Muscle of leg (tissue), 11 donors: Measurements from ENCODE around the gene CHRNA9. TPM values are rescaled to one million over a fixed set of nuclear protein-coding genes. Genes with fewer than 3 reads are reported as not detected.

Source experiments
- DNase-seq: peaks from one replicate; pipeline ENCODE4 v3.0.0; 2013
- H3K27ac ChIP-seq: one replicate; pipeline ENCODE4 v1.5.1; 2013; ENCODE audit warnings: mild to moderate bottlenecking, low read length, control low read depth
- H3K27me3 ChIP-seq: one replicate; pipeline ENCODE4 v1.6.1; 2013; ENCODE audit warnings: low read length; ENCODE audit not compliant: control insufficient read depth, insufficient read depth
- H3K36me3 ChIP-seq: one replicate; pipeline ENCODE4 v1.6.1; 2013; ENCODE audit warnings: low read length; ENCODE audit not compliant: control insufficient read depth, insufficient read depth
- H3K4me1 ChIP-seq: one replicate; pipeline ENCODE4 v1.6.1; 2013; ENCODE audit warnings: low read length; ENCODE audit not compliant: control insufficient read depth, insufficient read depth
- H3K4me3 ChIP-seq: one replicate; pipeline ENCODE4 v1.5.1; 2013; ENCODE audit warnings: low read length, control low read depth
- H3K9me3 ChIP-seq: replicated peaks from 2 replicates; pipeline ENCODE4 v1.6.1; 2013; ENCODE audit warnings: low read depth, low read length; ENCODE audit not compliant: control insufficient read depth
- WGBS: methylation state at CpG from one replicate; pipeline ENCODE4 v1.1.5; 2013; ENCODE audit warnings: missing lambda C conversion rate; ENCODE audit not compliant: insufficient coverage; 5-methylcytosine and 5-hydroxymethylcytosine counted together
- polyA plus RNA-seq, 8 donors: library from polyadenylated mRNA; unstranded; fragments of 120-200 nt; gene quantifications; one replicate each; pipeline versions ENCODE4 v1.2.1 to v1.2.3, GENCODE V29; 2013; ENCODE audit warnings: inconsistent platforms in 1 of 8, low replicate concordance in 1 of 8; ENCODE audit not compliant: insufficient read length in 8 of 8, insufficient read depth in 1 of 8
- total RNA-seq: library from RNA; stranded (reverse); fragments of 120-200 nt; gene quantifications from one replicate; pipeline ENCODE4 v1.2.4, GENCODE V29; 2013

Gene CHRNA9
- total and polyA plus RNA-seq, 9 donors, result 0.04 to 0.20 (median 0.09) TPM; not detected in 4

DNA sequence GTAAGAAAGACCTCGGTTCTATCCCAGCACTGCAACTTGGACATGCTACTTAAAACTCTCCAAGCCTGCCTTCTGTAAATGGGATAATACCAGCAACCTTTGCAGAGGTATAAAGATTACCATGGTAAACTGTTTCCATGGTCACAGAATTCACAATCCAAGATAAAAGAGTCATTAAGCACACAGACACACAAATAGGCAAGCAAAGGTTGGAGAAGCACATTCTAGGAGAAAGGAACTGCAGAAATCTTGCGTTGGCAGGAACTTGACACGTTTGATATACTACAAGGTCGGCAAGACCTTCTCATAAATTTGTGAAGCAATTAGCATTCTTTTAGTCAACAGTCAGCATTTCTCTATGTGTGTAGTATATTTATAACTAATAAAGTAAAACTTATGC is 12.3 kb upstream of the CHRNA9 start:
- no peaks in the 10 kb centered on the region for H3K36me3 ChIP-seq
- H3K27ac ChIP-seq, result no peak overlapping the region
- peaks cover 3% of the 10 kb centered on the region for H3K4me1 ChIP-seq
- no peak for DNase-seq
- no peak overlapping the region for H3K4me3 ChIP-seq
- H3K27me3 ChIP-seq, result no peaks in the 10 kb centered on the region
- WGBS, result 50% methylated on average over 1 of the region's 4 CpGs
- H3K9me3 ChIP-seq, result no peaks in the 10 kb centered on the region

DNA sequence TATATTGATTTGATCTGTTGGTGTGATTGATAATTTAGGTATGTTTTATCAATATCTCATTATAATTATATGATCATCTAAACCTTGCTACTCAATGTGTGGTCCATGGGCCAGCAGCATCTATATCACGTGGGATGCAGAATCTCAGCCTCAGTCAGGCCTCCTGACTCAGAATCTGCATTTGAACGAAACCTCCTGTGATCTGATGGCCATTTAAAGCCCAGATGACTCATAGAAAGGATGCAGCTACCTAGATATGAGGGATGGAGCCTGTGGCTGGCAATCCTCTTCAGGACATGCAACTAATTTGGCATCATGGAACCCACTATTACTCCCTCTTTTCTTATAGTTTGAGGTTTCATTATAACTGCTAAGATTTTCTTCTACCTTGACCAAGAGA is 11.3 kb upstream of the CHRNA9 start:
- no peak for DNase-seq
- Histone ChIP-seq H3K27ac (no peak overlapping the region), H3K36me3 (no peaks in the 10 kb centered on the region), H3K4me3 (no peak overlapping the region), H3K27me3 (no peaks in the 10 kb centered on the region), H3K9me3 (no peaks in the 10 kb centered on the region), H3K4me1 (peaks cover 3% of the 10 kb centered on the region)
- 90% methylated on average over 2 of the region's 2 CpGs for WGBS

DNA sequence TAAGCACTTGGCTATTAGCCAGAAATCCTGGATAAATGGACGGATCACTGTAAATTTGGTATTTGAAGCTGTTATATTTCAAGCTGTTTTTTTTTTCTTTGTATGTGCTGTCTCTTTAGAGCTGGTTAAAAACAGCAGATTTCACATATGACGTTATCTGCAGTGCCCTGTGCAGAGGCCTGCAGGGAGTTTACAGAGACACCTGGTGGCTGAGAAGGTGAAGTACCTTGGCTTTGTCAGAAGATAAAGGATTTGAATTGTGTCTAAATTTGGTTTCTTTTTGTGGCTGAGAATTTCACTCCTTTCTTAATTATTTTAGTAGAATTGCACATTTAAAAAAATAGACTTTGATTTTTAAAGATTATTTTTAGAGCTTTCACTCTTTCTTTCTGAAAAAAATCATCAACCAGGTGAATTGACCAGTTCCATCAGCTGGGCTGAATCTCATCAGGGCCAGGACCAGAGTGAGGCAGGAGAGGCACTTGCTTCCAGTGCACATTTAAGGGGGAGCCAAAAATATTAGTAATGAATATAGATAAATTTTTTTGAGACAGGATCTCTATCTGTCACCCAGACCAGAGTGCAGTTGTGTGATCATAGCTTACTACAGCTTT is 9.6 kb upstream of the CHRNA9 start:
- H3K27ac ChIP-seq, result no peak overlapping the region
- peak; percentile 73 for DNase-seq
- no peaks in the 10 kb centered on the region for H3K36me3 ChIP-seq
- H3K9me3 ChIP-seq, result no peaks in the 10 kb centered on the region
- no peaks in the 10 kb centered on the region for H3K27me3 ChIP-seq
- 50% methylated on average over 1 of the region's 2 CpGs for WGBS
- no peak overlapping the region for H3K4me3 ChIP-seq
- peaks cover 3% of the 10 kb centered on the region for H3K4me1 ChIP-seq

DNA sequence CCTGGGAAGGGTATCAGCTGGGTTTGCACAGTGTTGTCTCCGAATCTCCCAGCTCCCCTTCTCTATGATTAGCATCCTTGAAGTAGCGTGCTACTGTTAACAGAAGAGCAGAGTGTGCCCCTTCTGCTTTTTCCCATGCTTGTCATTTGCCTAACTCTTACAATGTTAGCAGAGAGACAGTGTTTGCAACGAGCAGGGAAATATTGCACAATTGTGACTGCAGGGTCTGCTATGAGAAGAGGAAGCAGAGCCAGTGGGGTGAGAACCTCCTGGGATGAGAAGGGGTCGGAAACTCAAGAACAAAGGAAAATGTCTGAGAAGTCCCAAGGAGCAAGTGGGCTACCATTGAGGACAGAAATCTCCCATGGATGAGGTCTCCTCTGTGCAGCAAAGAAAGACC is 7.8 kb upstream of the CHRNA9 start:
- H3K9me3 ChIP-seq, result no peaks in the 10 kb centered on the region
- WGBS, result 40% methylated on average over 2 of the region's 4 CpGs
- no peak overlapping the region for H3K4me3 ChIP-seq

DNA sequence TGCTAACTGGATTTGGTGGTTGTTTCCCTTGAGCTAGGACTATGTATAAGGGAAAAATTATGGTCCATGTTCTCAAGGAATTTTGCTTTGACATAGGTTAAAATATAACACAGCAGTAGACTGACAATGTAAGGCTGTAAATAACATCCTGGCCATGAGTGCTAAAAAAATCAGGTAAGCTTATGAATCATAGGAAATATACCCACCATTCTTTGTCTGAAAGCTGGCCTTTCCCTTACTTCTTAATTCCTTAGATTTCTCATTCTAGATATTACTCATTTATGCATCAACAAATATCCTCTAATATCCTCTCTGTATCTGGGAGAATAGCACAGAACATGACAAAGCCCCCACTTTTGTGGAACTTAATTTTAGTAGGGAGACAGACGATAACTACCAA is 6.8 kb upstream of the CHRNA9 start:
- no peaks in the 10 kb centered on the region for H3K36me3 ChIP-seq
- peaks cover 1% of the 10 kb centered on the region for H3K27me3 ChIP-seq
- no peak overlapping the region for H3K27ac ChIP-seq
- no peaks in the 10 kb centered on the region for H3K4me1 ChIP-seq
- no peaks in the 10 kb centered on the region for H3K9me3 ChIP-seq
- H3K4me3 ChIP-seq, result no peak overlapping the region
- no CpG with 5 or more reads among the region's 1 CpG for WGBS
- no peak for DNase-seq

More for the DNA sequence above, 7.8 kb upstream of the CHRNA9 start:
- Histone ChIP-seq H3K27ac (no peak overlapping the region), H3K4me1 (no peaks in the 10 kb centered on the region), H3K36me3 (no peaks in the 10 kb centered on the region), H3K27me3 (no peaks in the 10 kb centered on the region)
- peak; percentile 62 for DNase-seq

DNA sequence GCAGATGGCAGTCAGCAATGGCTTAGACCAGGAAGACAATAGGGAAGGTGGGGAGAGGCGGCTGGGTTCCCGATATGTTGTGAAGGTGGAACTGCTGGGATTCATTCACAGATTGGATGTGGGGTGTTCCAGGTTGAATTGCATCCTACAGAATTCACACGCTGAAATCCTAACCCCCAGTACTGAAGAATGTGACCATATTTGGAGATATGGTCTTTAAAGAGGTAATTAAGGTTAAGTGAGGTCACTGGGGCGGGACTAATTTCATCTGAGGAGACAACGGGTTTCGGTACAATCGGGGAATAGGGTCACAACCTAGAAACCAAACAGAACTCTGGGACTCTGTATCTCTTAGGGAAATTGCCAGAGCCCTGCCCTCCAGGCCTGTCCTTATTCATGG is 5.3 kb upstream of the CHRNA9 start:
- WGBS, result 71% methylated on average over 5 of the region's 7 CpGs
- no peaks in the 10 kb centered on the region for H3K36me3 ChIP-seq
- no peak for DNase-seq
- H3K4me1 ChIP-seq, result peaks cover 3% of the 10 kb centered on the region
- H3K27me3 ChIP-seq, result peaks cover 2% of the 10 kb centered on the region
- no peaks in the 10 kb centered on the region for H3K9me3 ChIP-seq
- no peak overlapping the region for H3K4me3 ChIP-seq
- no peak overlapping the region for H3K27ac ChIP-seq

DNA sequence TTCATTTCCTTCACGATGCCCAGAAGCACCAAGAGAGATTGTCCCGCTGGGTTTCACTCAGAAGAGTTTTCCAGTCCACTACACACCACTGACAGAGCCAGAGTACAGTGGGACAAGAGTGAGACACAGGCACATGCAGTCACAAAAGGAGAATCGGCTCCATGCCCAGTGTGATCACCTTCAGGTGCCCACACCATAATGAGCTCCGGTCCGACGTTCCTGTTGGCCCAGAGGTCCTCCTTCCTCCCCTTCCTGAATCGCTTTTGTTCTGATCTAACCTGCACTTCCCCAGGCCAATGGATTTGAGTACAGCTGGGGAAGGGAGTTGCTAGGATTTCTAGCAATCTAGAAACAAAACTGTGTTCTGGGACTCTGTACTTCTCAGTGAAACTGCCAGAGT is 4.6 kb upstream of the CHRNA9 start:
- no peak for DNase-seq
- WGBS, result 90% methylated on average over 2 of the region's 7 CpGs
- Histone ChIP-seq H3K4me1 (peaks cover 6% of the 10 kb centered on the region), H3K4me3 (no peak overlapping the region), H3K27ac (no peak overlapping the region), H3K36me3 (no peaks in the 10 kb centered on the region), H3K27me3 (peaks cover 2% of the 10 kb centered on the region), H3K9me3 (no peaks in the 10 kb centered on the region)

DNA sequence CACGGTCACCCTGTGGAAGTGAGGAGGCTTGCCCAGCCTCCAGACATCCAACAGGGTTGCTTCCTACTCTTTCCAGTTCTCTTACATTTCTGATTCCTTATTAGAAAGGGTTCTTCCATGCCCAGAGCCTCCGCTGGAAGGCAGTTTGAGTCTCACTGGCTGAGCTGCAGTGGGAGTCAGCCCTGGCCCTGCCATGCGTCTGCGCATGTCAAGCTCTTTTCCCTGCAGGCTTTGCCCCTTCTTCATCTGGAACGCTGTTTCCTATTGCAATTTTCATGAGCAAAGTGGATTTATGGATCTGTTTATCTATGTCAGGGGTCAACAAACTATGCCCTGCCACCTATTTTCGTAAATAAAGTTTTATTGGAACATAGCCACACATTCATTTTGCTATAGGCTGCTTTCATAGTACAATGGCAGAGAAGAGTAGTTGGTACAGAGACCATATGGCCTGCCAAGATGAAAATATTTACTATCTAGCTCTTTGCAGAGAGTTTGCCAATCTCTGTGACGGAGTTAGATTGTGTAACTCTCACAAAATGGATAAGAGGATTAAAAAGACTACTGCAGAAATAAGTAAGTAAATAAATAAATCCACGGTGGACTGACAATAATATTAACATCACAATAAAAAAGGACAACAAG is 3.9 kb upstream of the CHRNA9 start:
- 93% methylated on average over 3 of the region's 8 CpGs for WGBS
- Histone ChIP-seq H3K27ac (no peak overlapping the region), H3K27me3 (peaks cover 2% of the 10 kb centered on the region), H3K36me3 (no peaks in the 10 kb centered on the region), H3K4me1 (peaks cover 6% of the 10 kb centered on the region), H3K4me3 (no peak overlapping the region), H3K9me3 (no peaks in the 10 kb centered on the region)
- no peak for DNase-seq

DNA sequence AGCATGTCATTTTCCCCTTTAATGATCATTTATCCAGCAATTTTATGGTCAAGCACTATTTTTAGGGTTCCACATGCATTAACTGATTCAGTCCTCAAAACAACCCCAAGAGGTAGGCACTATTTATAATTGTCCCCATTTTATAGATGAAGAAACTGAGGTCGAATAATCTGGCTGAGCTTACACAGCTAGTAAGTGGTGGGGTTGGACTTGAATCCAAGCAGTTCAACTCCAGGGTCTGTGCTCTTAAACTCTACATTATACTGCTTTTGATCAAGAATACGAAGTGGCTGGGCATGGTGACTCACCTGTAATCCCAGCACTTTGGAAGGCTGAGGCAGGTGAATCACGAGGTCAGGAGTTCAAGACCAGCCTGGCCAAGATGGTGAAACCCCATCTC is 3.2 kb upstream of the CHRNA9 start:
- no peak for DNase-seq
- no peak overlapping the region for H3K4me3 ChIP-seq
- H3K36me3 ChIP-seq, result no peaks in the 10 kb centered on the region
- H3K27ac ChIP-seq, result no peak overlapping the region
- no peaks in the 10 kb centered on the region for H3K9me3 ChIP-seq
- peaks cover 2% of the 10 kb centered on the region for H3K27me3 ChIP-seq
- no CpG with 5 or more reads among the region's 3 CpGs for WGBS
- peaks cover 6% of the 10 kb centered on the region for H3K4me1 ChIP-seq

DNA sequence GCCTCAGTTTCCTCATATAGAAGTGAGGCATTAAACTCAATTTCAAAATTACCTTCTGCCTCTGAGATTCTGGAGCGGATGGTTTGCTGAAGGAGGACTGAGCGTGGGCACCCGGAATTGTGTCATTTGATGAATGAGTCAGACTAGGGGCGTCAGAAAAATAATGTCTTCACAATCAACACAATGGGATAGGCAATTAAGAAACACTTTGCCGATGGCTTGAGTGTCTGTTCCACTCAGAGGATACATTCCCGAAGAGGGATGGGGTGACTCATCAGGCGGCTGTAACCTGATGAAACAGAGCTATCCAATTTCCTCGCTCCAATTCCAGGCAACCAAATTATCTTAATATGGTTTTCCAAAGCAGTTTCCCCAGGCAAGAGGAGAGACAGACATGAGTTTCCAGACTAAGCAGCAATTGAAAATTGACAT is 1.2 kb upstream of the CHRNA9 start:
- Histone ChIP-seq H3K36me3 (no peaks in the 10 kb centered on the region), H3K4me3 (no peak overlapping the region), H3K27ac (no peak overlapping the region), H3K27me3 (peaks cover 2% of the 10 kb centered on the region), H3K9me3 (no peaks in the 10 kb centered on the region), H3K4me1 (peaks cover 6% of the 10 kb centered on the region)
- DNase-seq, result peak; percentile 23
- WGBS, result no CpG with 5 or more reads among the region's 8 CpGs
